WTC11 (cell line): ENCODE results near the gene SRGAP1. TPM values are rescaled to one million over a fixed set of nuclear protein-coding genes. Genes with fewer than 3 reads are reported as not detected.

Source experiments
- ATAC-seq: fragments of 200-7000 bp; cut with Tn5 transposase; 2 replicates; pipeline ENCODE4 v1.10.0; 2021; ENCODE audit warnings: mild to moderate bottlenecking, moderate library complexity
- CTCF ChIA-PET: fragments of 300-600 bp; sonication (Branson Sonifier 250); formaldehyde crosslinking; loops from one replicate; lab custom pipeline; 2021; ENCODE audit warnings: antibody characterized with exemption; lab: Charles Lee
- POLR2A ChIA-PET: fragments of 350-600 bp; sonication (Branson Sonifier 250); formaldehyde crosslinking; loops from one replicate; lab custom pipeline; 2021; ENCODE audit warnings: antibody characterized with exemption; lab: Charles Lee
- DNase-seq: peaks from one replicate; pipeline ENCODE4 v3.0.0; 2021; ENCODE audit warnings: low spot score
- H3K27ac Mint-ChIP-seq: 2 replicates; pipeline ENCODE4 v1.8.0; 2021; ENCODE audit warnings: mixed read lengths
- H3K27me3 Mint-ChIP-seq: 2 replicates; pipeline ENCODE4 v1.8.0; 2021; ENCODE audit warnings: low read depth, mild to moderate bottlenecking, moderate library complexity, mixed read lengths
- H3K36me3 Mint-ChIP-seq: 2 replicates; pipeline ENCODE4 v1.8.0; 2021; ENCODE audit warnings: mixed read lengths
- H3K4me1 Mint-ChIP-seq: 2 replicates; pipeline ENCODE4 v1.8.0; 2022; ENCODE audit warnings: mixed read lengths
- H3K4me3 Mint-ChIP-seq: 2 replicates; pipeline ENCODE4 v1.8.0; 2021; ENCODE audit warnings: mild to moderate bottlenecking, moderate library complexity, mixed read lengths
- H3K9me3 Mint-ChIP-seq: 2 replicates; pipeline ENCODE4 v1.8.0; 2021; ENCODE audit warnings: mixed read lengths
- ARID4B ChIP-seq: sonication (generic); formaldehyde crosslinking; IDR thresholded peaks from 2 replicates; pipeline ENCODE4 v1.8.0; 2023; ENCODE audit warnings: missing genetic modification reagents, mild to moderate bottlenecking, borderline replicate concordance
- ATF6 ChIP-seq: sonication (generic); formaldehyde crosslinking; IDR thresholded peaks from 2 replicates; pipeline ENCODE4 v1.8.1; 2023; ENCODE audit warnings: mild to moderate bottlenecking, missing genetic modification reagents
- CREB1 ChIP-seq: sonication (generic); formaldehyde crosslinking; IDR thresholded peaks from 2 replicates; pipeline ENCODE4 v1.8.0; 2023; ENCODE audit warnings: mild to moderate bottlenecking, missing genetic modification reagents
- E2F1 ChIP-seq: sonication (generic); formaldehyde crosslinking; IDR thresholded peaks from 2 replicates; pipeline ENCODE4 v1.8.0; 2022; ENCODE audit warnings: mild to moderate bottlenecking, missing genetic modification reagents
- ESRRA ChIP-seq: sonication (generic); formaldehyde crosslinking; IDR thresholded peaks from 2 replicates; pipeline ENCODE4 v1.8.1; 2022; ENCODE audit warnings: mild to moderate bottlenecking, missing genetic modification reagents, borderline replicate concordance
- ETV6 ChIP-seq: sonication (generic); formaldehyde crosslinking; IDR thresholded peaks from 2 replicates; pipeline ENCODE4 v1.8.1; 2022; ENCODE audit warnings: mild to moderate bottlenecking, missing genetic modification reagents
- HMGA2 ChIP-seq: fragments of 250-450 bp; sonication (Bioruptor Pico); IDR thresholded peaks from 2 replicates; pipeline ENCODE4 v1.4.0; 2021; ENCODE audit warnings: mild to moderate bottlenecking, moderate library complexity
- JUN ChIP-seq: sonication (generic); formaldehyde crosslinking; IDR thresholded peaks from 2 replicates; pipeline ENCODE4 v1.8.0; 2023; ENCODE audit warnings: mild to moderate bottlenecking, missing genetic modification reagents
- KAT7 ChIP-seq: sonication (generic); formaldehyde crosslinking; IDR thresholded peaks from 2 replicates; pipeline ENCODE4 v1.8.1; 2023; ENCODE audit warnings: missing genetic modification reagents, mild to moderate bottlenecking, borderline replicate concordance
- MLX ChIP-seq: sonication (generic); formaldehyde crosslinking; IDR thresholded peaks from 2 replicates; pipeline ENCODE4 v1.8.1; 2023; ENCODE audit warnings: mild to moderate bottlenecking, missing genetic modification reagents, moderate library complexity
- NFATC4 ChIP-seq: fragments of 250-450 bp; sonication (Bioruptor Pico); IDR thresholded peaks from 2 replicates; pipeline ENCODE4 v1.9.0; 2021; ENCODE audit warnings: mild to moderate bottlenecking
- NFYB ChIP-seq: sonication (generic); formaldehyde crosslinking; conservative IDR thresholded peaks from 2 replicates; pipeline ENCODE4 v1.8.0; 2022; ENCODE audit warnings: low read depth, missing genetic modification reagents
- SP1 ChIP-seq: sonication (generic); formaldehyde crosslinking; conservative IDR thresholded peaks from 2 replicates; pipeline ENCODE4 v1.8.1; 2022; ENCODE audit warnings: missing genetic modification reagents
- STAT6 ChIP-seq: sonication (generic); formaldehyde crosslinking; conservative IDR thresholded peaks from 2 replicates; pipeline ENCODE4 v1.8.1; 2023; ENCODE audit warnings: mild to moderate bottlenecking, low read depth, missing genetic modification reagents, moderate library complexity
- TP53 ChIP-seq: sonication (generic); formaldehyde crosslinking; IDR thresholded peaks from 2 replicates; pipeline ENCODE4 v1.8.1; 2023; ENCODE audit warnings: mild to moderate bottlenecking, missing genetic modification reagents
- ZNF232 ChIP-seq: sonication (generic); formaldehyde crosslinking; IDR thresholded peaks from 2 replicates; pipeline ENCODE4 v1.8.0; 2022; ENCODE audit warnings: mild to moderate bottlenecking, missing genetic modification reagents
- ZNF263 ChIP-seq: sonication (generic); formaldehyde crosslinking; IDR thresholded peaks from 2 replicates; pipeline ENCODE4 v1.8.1; 2022; ENCODE audit warnings: low read depth, mild to moderate bottlenecking, moderate library complexity, missing genetic modification reagents
- ZNF396 ChIP-seq: fragments of 250-450 bp; sonication (Bioruptor Pico); IDR thresholded peaks from 2 replicates; pipeline ENCODE4 v1.8.0; 2021; ENCODE audit warnings: mild to moderate bottlenecking, moderate library complexity, borderline replicate concordance
- ZSCAN18 ChIP-seq: fragments of 250-450 bp; sonication (Bioruptor Pico); IDR thresholded peaks from 2 replicates; pipeline ENCODE4 v2.1.2; 2022; ENCODE audit warnings: mild to moderate bottlenecking, moderate library complexity
- total RNA-seq: library from RNA; stranded (reverse); gene quantifications from 3 replicates; pipeline ENCODE4 v1.2.3, GENCODE V29; 2021

SRGAP1 gene
- total RNA-seq, 1 experiment from 2014 or later = 10.3 TPM

- no peak overlapping the region for H3K27ac Mint-ChIP-seq
- POLR2A ChIA-PET = no interaction called here
- no peak for TF ChIP-seq ZNF396 (CRISPR knock-in tag)
- TF ChIP-seq JUN = no peak
- TF ChIP-seq E2F1 (CRISPR knock-in tag) = no peak
- no peak for TF ChIP-seq ESRRA (CRISPR knock-in tag)
- no peak for TF ChIP-seq ZSCAN18 (CRISPR knock-in tag)
- no peak for TF ChIP-seq STAT6
- no peak for TF ChIP-seq MLX (CRISPR knock-in tag)
- ATAC-seq (no peak), DNase-seq (no peak)
- 0 out of 2 replicates have a peak, but pooled peaks cover 4% of the 10 kb centered on the region for H3K9me3 Mint-ChIP-seq
- H3K36me3 Mint-ChIP-seq = no peaks in the 10 kb centered on the region
- no peaks in the 10 kb centered on the region; the same call in 1 of the 2 replicates for H3K27me3 Mint-ChIP-seq
- CTCF ChIA-PET = no interaction called here
- no peaks in the 10 kb centered on the region for H3K4me1 Mint-ChIP-seq
- H3K4me3 Mint-ChIP-seq = no peak overlapping the region
These were observed 333.6 kb downstream of the SRGAP1 start for GRCh38 chr12:64178122-64178521.

GRCh38 chr12:64180951-64181350 is 336.5 kb downstream of the SRGAP1 start:
- no peaks in the 10 kb centered on the region for H3K4me1 Mint-ChIP-seq
- no peak overlapping the region for H3K4me3 Mint-ChIP-seq
- no peaks in the 10 kb centered on the region; the same call in 1 of the 2 replicates for H3K27me3 Mint-ChIP-seq
- ChIA-PET CTCF (interaction anchor here (0.9 to 2.8 kb wide), 12 partner anchors 10 to 428 kb away, joined by 3 to 26 read pairs (median 4); partner anchors contain the start of gene SRGAP1), POLR2A (interaction anchor here (0.7 to 1.0 kb wide), 2 partner anchors 337 to 552 kb away, joined by 3 to 4 read pairs; no protein-coding TSS in a partner anchor)
- no peak overlapping the region for H3K27ac Mint-ChIP-seq
- 0 out of 2 replicates have a peak, but pooled peaks cover 4% of the 10 kb centered on the region for H3K9me3 Mint-ChIP-seq
- H3K36me3 Mint-ChIP-seq = no peaks in the 10 kb centered on the region
- DNase-seq = no peak
- no peak for ATAC-seq
- TF ChIP-seq KAT7 (CRISPR knock-in tag) (no peak), ETV6 (CRISPR knock-in tag) (no peak), TP53 (CRISPR knock-in tag) (no peak), SP1 (CRISPR knock-in tag) (no peak), ZNF232 (CRISPR knock-in tag) (no peak), ARID4B (no peak), ATF6 (no peak), MLX (CRISPR knock-in tag) (no peak), CREB1 (CRISPR knock-in tag) (no peak), NFYB (CRISPR knock-in tag) (no peak), ZNF263 (CRISPR knock-in tag) (no peak), NFATC4 (CRISPR knock-in tag) (no peak), STAT6 (no peak), HMGA2 (CRISPR knock-in tag) (no peak)
